Esophagus squamous epithelium (tissue), 4 donors: Measurements from ENCODE around the gene SIGLEC8.

Source experiments
- POLR2A ChIP-seq, 4 donors: fragments of 450-650 bp; IDR thresholded peaks; one replicate each; pipeline ENCODE4 v1.6.1; 2017; ENCODE audit warnings: antibody characterized with exemption in 4 of 4, mild to moderate bottlenecking in 4 of 4, moderate library complexity in 3 of 4
- TF ChIP-seq, protein P1 (sequence below), 6 experiments: fragments of 450-650 bp in 4 of 6; fragments of 200-600 bp in 2 of 6; sonication (generic) in 2 of 6; IDR thresholded peaks; one replicate each; pipeline ENCODE4 v1.5.1; 2016 to 2019; ENCODE audit warnings: antibody characterized with exemption in 6 of 6, mild to moderate bottlenecking in 4 of 6, moderate library complexity in 4 of 6

- TF ChIP-seq, protein P1, sequence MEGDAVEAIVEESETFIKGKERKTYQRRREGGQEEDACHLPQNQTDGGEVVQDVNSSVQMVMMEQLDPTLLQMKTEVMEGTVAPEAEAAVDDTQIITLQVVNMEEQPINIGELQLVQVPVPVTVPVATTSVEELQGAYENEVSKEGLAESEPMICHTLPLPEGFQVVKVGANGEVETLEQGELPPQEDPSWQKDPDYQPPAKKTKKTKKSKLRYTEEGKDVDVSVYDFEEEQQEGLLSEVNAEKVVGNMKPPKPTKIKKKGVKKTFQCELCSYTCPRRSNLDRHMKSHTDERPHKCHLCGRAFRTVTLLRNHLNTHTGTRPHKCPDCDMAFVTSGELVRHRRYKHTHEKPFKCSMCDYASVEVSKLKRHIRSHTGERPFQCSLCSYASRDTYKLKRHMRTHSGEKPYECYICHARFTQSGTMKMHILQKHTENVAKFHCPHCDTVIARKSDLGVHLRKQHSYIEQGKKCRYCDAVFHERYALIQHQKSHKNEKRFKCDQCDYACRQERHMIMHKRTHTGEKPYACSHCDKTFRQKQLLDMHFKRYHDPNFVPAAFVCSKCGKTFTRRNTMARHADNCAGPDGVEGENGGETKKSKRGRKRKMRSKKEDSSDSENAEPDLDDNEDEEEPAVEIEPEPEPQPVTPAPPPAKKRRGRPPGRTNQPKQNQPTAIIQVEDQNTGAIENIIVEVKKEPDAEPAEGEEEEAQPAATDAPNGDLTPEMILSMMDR (IDR thresholded peaks at IDR 0.05), result no peak
- TF ChIP-seq POLR2A (IDR thresholded peaks at IDR 0.05), result no peak
These were observed 4.4 kb upstream of the SIGLEC8 start for GRCh38 chr19:51462681-51463080.
